ENCODE data around the gene HSPA2.

The HSPA2 gene

DNA sequence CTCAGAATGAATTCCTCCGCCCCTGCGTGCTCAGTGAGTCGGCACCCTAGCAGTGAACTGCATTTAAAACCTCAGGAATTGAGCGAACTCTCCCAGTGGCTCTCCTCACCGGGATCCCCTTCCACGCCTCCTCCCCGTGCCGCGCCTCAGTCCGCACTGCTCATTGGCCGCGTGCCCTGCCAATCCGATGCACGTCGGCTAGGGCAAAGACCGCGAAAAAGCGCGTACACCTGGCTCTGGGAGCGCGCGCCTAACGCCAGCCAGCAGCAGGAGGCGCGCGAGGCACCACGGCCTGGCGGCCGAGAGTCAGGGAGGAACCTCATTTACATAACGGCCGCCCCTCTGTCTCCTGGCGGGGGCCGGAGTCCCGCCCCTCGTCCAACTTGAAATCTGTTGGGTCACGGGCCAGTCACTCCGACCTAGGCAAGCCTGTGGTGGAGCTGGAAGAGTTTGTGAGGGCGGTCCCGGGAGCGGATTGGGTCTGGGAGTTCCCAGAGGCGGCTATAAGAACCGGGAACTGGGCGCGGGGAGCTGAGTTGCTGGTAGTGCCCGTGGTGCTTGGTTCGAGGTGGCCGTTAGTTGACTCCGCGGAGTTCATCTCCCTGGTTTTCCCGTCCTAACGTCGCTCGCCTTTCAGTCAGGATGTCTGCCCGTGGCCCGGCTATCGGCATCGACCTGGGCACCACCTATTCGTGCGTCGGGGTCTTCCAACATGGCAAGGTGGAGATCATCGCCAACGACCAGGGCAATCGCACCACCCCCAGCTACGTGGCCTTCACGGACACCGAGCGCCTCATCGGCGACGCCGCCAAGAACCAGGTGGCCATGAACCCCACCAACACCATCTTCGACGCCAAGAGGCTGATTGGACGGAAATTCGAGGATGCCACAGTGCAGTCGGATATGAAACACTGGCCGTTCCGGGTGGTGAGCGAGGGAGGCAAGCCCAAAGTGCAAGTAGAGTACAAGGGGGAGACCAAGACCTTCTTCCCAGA, at the start of gene HSPA2:
HSPA2 (plus strand) TSS at position 534 of the 995 bp plus-strand sequence; CDS start at position 643, 109 bp downstream.
- peak; percentile 86 to 88 for DNase-seq (ENCODE audit: low read depth in 2 of 2)

DNA sequence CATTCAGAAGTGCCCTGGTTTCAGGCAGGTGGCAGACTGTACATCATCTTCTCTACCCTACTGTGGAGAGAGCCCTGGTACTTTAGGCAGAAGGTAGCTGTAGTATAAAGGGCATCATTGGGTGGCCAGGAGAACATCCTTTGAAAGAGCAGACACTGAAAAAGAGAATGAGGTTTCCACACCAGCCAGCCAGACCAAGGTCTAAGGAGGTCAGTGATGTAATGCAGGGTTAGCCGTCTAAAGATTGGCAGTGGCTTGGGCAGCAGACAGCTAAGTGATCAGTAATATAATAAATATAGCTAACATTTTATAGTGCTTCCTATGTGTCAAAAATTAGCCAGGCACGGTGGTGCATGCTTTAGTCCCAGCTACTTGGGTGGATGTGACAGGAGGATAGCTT, 48.9 kb upstream of the HSPA2 start:
- DNase-seq (ENCODE audit: low read depth in 2 of 2) = no peak

DNA sequence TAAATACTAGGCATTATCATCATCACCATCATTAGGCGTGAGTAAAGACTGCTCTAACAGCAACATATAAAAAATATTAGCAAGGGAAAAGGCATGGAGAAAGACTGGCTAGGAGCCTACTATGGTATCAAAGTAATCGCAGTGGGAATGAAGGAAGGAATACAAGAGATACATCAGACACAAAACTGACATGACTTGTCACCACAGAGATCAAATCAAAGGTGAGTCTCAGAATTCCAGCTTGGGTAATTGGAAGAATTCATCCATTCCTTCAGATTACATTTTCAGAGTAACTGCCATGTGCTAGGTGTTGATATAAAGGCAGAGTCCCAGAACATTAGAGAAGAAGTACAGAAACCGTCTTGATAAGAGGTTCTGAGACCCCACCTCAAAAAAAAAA, 47.1 kb upstream of the HSPA2 start:
- DNase-seq (ENCODE audit: low read depth in 2 of 2) = no peak

DNA sequence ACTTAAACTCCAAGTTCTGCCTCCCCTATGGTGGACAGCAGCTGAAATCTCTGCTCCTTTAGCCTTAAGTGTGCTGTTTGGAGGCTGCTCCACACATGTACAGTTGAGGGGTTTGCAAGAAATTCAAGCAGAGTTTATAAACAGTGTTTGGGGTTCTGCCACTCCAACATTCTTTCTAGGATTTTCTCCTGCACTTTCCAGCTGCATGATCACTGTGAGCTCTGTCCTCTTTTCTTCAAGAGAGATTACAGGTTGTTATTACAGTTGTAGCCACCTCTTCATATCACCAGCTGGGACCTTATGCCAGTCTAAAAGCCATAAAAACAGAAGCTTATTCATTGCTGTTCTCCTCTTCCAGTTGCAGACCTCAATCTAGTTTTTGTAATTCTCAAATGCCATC, 45.3 kb upstream of the HSPA2 start:
- no peak for DNase-seq (ENCODE audit: low read depth in 2 of 2)

DNA sequence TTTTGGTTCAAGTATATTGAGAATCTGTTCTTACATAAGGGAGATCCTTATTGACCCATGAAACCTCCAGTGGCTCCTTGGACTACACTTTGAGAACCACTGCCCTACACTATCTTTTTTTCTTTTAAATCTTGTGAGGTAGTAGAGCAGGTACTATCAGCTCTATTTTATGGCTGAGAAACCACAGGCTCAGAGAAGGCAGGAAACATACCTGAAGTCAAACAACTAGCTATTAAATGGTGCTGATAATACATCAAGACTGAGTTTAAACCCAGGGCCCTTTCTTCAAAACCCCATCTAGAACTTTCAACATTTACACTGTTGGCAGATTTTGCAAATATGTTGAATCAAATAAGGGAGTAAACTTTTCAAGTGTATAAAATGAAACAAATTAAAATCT, 43.8 kb upstream of the HSPA2 start:
- no peak for DNase-seq (ENCODE audit: low read depth in 2 of 2)

DNA sequence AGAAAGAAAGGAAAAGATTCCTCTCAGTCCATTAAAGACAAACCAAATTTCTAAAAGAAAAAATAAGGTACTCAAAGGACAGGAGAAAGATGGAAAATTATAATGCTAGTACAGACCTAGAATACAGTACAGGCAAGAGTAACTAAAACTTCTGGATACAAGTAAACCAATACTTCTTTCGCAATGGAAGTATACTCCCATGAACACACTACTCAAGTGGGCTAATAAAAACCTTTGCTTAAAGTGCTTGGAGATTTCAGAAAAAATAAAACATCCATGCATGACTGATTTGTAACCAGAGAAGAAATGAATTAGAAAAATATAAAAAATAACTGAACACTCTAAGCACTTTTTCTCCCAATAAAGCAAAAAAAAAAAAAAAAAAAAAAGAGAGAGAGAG, 40.5 kb upstream of the HSPA2 start:
- DNase-seq (ENCODE audit: low read depth in 2 of 2) = no peak

DNA sequence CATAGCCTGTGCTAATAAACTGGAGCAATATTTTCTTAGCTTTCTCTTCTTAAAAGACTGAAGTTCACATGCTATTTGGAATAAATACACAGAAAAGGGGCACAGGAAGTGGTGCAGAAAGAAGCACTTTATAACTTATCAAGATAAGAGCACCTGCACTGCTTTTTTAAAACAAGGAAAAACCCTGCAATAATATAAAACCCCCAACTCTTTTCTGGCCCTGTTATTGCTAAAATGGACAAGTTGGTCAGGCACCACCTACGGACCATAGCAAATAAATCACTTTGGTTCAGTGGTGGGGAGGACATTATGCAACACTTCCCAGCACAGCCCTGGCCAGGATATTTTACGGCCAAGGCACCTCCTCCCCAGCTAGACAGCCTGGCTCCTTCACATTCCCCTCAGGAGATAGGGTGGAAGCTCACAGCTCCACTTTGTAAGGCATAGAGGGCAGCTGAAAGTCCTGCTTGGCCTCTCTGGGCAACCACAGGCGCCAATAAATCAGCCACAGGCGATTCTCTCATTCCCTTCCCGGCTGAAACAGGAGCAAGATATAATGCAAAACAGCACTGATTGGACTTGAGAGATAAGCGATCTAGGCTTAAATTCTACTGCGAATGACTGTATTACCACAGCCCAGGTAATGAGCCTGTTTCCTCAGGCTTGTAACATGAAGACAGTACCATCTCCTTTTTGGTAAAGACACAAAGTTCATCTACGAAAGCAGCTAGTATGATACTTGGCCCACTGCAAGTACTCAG, 39.0 kb upstream of the HSPA2 start:
- DNase-seq (ENCODE audit: low read depth in 2 of 2) = no peak

DNA sequence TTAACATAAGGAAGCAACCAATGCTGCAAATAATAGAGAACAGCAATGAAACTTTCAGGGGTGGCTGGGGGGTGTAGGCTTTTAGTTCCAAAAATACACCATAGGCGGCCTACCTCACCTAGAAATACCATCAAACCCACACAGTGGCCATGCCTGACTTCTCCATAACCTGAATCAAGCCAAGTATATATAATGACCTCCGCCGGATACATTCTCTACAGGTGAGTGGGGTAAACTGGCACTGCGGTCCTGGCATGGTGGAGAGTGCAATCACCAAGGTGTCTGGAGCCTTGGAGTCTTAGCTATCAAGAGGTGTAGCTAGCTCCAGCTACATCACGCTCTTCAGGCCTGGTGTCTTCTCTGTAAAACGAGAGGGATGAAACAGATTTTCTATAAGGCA, 38.1 kb upstream of the HSPA2 start:
- no peak for DNase-seq (ENCODE audit: low read depth in 2 of 2)

DNA sequence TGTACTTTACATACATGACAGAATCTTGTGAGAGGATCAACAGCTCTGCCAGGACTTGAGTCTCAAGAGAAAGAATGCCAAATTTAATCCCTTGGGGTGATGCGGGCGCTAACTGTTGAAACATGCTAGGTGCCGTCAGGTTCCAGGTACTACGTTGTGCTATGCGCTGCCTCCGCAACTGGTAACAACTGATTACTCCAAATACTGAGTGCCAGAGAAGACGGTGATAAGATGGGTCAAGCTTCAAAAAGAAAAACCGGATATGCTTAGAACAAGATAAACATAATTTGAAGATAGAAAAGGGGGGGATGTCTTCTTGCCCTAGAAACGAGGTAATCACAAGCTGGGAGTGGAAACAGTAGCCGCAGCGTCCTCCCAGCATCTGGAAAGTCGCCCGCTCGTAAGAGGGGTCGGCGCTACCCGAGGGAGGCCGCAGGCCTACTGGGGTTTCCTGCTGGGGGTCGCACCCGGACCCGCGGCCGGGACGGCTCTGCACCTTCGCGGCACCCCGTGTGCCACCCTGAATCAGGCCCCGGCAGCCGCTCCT, 37.6 kb upstream of the HSPA2 start:
- no peak for DNase-seq (ENCODE audit: low read depth in 2 of 2)

DNA sequence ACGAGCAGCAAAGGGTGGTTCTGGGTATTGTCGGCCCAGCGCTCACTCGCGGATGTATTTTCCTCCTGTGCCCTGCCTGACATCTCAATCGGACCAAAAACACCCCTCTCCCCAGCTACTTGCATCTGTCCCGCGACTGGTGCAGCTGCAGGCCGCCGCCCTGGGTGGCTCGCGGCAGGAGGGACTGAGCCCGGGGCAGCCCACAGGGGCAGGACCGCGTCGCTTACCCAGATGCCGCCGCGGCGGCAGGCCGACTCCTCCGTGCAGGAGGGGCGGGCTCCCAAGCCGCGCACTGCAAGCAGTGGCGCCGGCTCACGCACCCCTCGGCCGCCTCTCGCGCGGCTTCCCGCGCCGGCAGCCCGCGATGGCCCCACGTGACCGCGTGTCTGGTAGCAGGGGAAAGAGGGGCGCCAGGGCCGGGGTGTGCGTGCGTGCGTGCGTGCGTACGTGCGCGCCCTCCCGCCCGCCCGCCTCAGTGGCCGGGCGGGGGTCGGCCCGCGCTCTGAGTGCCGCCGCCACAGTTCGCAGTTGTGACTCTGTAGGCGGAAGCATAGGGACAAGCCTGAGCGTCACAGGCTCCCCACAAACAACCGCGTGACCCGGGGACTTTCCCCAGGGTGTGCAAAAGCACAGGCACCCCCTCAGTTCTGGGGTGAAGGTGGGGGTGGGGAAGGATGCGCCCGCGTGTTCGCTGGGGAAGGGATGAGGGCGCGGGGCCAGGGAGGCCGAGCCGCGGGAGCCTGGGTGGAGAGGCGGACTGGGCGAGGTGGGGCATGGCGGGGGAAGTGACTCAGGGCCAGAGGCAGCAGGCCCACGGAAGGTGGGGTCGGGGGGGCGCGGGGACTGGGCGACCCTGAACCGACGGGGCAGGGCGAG, 36.9 kb upstream of the HSPA2 start, which contains the start of gene ZBTB25:
ZBTB25 (minus strand) TSS at position 405 of the 876 bp plus-strand sequence. CDS start 13,305 bp downstream, outside the sequence.
- DNase-seq (ENCODE audit: low read depth in 2 of 2) = peak; percentile 93 to 96

DNA sequence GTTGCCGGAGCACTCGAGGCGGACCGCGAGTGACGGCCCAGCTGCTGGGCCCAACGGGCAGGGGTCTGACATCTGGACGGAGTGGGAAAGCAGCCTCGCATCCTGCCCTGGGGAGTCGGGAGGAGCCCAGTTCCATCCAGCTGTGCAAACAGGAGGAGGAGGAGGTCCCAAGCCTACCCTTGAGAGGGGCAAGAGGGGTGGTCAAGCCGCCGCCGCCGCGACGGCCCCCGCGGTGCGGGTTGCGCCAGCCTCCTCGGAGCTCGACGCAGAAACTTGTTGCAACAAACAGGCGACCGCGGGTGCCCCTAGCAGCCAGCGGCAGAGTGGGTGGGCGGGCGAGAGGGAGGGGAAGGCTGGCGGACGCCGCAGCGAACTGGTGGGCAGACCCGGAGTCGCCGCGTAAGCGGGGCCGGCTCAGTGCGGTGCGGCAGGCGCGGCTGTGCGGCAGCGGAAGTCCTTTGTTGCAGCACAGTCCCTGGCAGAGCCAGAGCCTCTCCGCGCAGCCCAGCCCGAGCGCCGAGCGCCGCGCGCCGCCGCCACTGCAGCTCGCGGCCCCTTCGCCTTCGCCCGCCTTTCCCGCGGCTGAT, 36.1 kb upstream of the HSPA2 start, which contains the start of gene ZBTB1:
ZBTB1 (plus strand) TSS at position 461 of the 587 bp plus-strand sequence. CDS start 16,735 bp downstream, outside the sequence.
- peak; percentile 73 to 81 for DNase-seq (ENCODE audit: low read depth in 2 of 2)

DNA sequence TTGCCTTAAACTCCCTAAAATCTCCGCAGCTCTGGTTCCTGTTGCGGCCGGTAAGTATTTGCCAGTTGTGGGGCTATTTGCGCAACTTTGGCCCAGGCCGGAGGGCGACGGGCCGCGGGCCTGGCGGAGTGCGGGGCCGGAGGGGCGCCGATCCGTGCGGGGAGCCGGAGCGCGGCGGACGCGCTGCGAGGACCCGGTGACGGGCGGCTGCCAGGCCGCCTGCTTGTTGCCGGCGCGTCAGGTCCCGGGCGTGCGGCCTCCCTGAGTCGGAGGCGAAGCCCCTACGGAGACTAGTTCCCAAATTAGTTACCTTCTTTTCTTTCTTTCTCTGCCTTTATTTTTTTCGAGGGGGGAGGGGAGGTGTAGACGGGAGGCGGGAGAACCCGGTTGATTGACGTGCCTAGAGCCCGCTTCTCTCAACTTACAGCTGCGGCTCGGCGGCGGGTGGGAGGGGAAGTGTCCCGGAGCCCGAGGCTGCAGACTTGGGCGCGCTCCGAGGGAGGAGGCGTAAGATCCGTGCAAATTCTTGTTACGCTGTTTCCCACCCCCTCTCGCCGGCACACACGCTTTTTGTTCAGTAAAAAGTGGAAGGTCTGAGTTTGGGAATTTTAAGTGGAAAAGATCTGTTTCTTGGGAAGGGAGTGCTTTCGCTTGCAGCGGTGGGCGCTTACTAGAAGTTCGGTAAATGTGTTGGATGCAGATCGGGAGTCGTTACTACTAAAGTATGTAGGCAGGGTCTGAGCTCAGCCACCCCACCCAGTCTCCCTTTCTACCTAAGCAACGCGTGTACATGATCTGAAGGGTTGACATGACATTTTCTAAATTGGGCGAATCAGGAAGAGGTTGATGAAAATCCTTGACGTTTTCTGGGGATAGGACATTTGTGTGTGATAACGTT, 35.4 kb upstream of the HSPA2 start:
- peak; percentile 71 to 75 for DNase-seq (ENCODE audit: low read depth in 2 of 2)

DNA sequence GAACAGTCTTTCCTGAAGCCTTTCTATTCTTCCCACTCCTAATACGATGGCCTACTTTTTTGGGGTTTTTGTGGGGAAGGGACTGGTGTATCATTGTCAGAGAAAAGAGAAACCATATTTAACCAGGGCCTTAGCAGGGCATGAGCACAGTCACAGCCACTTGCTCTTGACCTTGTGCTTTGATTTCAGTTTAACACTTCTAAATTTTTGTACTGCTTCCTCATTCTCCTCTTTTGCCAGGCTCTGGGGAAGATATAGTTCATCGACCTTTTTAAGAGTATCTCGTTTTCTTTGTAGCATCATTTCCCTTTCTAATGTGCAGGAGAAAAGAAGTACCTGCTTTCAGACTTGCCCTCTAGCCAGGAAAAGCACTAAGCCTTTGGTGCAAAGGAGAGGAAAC, 33.8 kb upstream of the HSPA2 start:
- no peak for DNase-seq (ENCODE audit: low read depth in 2 of 2)

DNA sequence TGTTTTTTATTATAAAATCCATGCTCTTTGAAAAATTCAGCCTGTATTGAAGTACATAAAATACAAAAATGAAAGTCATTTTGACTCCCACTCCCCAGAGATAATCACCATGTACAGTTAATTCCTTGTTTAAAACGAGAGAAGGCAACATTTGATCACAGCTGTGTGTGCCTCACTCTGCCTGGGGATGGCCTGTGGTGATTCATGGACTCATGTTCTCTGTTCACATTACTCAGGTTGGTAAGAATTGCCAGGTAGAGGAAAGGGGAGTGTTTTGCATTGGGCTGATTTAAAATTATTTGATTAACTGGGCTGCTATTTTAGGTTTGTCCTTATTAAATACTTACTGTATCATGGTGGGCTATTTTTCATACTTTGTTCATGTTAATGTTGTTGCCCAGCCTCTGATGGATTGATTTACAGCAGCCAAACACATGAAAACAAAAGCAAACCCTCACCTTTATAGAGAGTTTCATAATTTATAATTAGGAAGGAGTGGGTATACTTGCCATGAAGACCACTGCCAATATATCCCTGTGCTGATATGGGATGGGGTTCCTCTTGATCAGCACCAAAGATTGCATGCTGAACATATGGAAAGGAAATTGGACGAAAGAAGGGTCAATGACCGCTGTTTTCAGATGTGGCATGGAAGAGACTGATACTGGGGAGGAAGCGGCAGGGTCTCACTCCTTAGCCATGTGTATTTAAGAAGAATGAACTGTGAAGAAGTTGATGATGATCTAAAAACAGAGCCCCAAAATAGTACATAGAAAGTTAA, 33.0 kb upstream of the HSPA2 start:
- DNase-seq (ENCODE audit: low read depth in 2 of 2) = no peak

DNA sequence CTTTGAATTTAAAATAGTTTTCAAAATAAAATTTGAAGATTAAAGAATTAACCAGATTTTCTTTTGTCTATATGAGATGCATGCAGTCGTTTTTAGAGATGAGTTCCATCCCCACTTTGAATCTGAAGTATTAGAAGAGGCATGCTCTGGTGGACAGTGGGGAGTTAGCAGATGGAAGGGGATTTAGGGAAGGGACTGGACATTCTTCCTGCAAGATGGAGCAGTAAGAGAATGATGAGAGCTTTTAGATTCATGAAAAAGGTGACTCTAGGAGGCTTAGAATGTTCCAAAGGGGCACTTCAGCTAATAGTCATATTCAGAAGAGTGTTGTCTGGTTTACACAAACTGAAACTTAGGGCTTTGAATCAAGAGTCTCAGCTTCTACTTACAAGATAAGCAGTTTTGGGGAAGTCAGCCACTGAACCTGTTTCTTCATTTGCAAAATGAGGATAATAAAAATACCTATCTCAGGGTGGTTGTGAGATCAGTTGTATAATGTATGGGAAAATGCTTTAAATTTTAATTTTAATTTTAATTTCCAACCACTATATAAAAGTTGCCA, 32.2 kb upstream of the HSPA2 start:
- DNase-seq (ENCODE audit: low read depth in 2 of 2) = no peak

DNA sequence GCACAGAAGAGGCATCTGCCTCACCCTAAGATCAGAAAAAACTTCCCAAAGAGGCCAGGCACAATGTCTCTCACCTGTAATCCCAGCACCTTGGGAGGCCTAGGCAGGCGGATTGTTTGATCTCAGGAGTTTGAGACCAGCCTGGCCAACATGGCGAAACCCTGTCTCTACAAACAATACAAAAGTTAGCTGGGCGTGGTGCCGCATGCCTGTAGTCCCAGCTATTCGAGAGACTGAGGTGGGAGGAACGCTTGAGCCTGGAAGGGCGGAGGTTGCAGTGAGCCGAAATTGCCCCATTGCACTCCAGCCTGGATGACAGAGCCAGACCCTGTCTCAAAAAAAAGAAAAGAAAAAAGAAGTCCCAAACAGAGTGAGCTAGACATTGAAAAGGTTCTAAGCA, 31.5 kb upstream of the HSPA2 start:
- DNase-seq (ENCODE audit: low read depth in 2 of 2) = no peak

DNA sequence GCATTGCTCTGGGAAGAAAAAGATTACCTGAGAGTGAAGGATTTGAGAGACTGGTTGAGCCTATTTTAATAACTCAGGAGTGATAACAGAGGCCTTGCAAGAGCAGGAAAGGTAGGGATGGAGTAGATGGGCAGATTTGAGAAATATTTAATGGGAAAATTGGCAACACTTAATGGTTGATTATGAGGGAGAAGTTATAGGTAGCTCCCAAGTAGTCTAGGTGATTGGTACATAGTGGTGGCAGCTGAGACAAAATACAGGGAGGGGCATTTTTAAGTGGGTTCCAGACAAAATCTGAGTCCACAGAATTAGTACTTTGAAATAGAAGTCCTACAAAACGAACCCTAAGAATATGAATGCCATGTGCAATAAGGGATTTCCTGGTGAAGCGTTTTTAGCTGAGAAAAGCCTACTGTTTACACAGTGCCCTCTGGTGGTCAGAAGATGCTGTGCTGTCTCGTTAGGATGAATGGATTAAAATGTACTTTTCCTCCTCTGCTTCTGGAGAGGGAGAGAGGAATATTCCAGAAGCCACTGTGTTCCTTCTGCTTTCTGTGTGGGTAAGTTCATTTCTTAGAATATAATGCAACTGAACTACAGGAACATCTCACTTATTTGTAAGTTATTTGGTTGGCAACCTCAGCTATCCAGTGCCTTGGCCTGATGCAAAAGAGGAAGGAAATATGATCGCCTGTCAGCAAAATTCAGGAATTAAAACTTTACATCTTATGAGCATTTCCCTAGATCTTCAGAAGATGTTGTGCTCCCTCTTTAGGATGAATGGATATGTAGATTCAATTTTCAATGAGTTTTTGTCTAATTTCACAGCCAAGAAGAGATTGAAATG, 29.5 kb upstream of the HSPA2 start:
- DNase-seq (ENCODE audit: low read depth in 2 of 2) = peak; percentile 41 to 45

DNA sequence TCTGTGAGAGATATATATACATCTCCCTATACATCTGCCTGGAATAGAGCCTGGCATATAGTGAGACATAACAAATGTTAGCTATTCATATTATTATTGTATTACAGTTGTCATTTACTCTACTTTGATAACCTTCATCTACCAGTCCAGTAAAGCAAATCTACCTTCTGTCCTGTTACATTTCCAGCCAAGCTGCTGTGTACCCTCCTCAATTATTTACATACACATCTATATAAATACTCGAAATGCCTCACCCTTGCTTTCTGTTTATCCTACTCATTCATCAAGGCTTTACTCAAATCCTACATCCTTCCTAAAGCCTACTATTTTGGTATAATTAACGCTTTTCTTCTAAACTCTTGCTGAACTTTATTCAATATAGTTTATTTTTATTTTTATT, 27.3 kb upstream of the HSPA2 start:
- no peak for DNase-seq (ENCODE audit: low read depth in 2 of 2)

All from activated CD8-positive, alpha-beta memory T cell treated with anti-CD3 and anti-CD28 coated beads for 4 hours (primary cell).